GM21515 (cell line): ENCODE measurements around the gene KIF18A.

Source experiments
- ATAC-seq: cut with Tn5 transposase; IDR thresholded peaks from one replicate; pipeline ENCODE4 v1.9.1; 2021; ENCODE audit not compliant: unreplicated experiment

Gene KIF18A

DNA sequence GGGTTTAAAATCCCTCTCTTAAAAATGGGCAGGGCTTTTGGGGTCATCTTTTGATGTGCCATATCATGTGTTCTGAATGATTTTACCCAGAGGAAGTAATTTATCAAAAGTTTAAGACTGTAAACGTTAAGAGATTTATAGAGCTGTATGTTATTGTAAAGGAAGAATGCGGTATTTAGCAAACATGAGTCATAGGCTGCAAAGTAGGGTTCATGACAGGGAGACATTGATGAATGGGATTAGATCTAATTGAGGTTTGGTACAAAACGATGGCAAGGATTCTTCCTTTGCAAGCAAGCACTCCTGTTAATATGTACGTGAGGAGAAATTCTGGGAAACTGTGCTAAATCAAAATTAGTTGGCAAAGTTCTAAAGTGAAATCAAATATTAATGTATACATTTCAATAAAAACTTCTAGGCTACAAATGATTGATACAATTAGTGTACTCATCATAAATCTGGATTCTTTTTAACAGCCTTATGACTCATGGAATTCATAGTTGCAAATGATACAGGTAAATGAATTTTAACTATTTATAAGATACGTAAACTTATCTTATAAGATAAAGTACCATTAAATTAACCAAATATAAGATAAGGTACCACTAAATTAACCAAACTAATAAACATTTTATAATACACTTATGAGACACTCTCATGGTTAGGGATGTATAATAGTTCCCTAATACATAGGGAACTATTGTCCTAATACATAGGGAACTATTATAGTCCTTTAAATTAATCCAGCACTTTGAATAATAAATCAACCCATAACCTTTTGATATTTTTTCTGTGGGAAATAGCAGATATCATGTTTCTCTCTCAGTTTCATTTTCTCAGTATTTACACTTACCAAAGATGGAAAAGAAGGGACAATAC is 58.4 kb downstream of the KIF18A start:
- no peak for ATAC-seq

DNA sequence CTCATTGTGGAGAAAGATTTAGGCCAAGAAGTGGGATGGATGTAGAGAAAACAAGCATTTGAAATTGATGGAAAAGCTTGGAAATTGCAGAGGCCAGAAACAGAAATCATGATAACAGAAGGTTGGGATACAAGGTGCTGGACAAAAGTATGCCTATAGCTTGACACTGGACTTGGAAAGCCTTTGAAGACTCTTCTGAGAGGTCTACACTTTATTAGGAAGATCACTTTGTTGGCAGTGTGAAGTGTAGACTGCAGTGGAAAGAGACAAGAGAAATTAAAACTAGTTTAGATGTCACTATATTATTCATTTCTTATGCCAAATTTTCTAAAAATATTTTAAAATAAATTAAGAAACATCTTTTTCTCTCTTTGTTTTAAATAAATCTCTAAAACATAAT is 59.1 kb downstream of the KIF18A start:
- no peak for ATAC-seq

- ATAC-seq, result no peak
Observed at GRCh38 chr11:28043930-28044709, 63.8 kb downstream of the KIF18A start.

DNA sequence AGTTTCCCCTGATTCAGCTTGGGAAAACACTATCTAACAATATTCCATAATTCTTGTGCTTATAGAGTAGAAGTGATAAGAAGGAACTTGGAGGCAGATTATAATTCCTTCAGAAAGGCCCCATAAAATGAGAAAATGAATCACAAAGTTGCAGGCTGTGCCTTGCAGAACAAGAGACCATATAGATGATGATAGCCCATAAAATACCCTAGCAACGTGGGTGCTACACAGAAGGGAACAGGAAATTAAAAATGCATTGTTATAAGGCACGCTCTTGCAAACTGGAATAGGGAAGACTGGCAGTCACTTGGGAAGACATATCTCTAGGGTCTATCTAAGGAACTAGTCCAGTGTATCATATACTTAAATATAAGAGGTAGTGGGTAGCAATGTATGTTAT is 67.6 kb downstream of the KIF18A start:
- no peak for ATAC-seq

GRCh38 chr11:28038775-28039174 is 69.2 kb downstream of the KIF18A start:
- no peak for ATAC-seq

DNA sequence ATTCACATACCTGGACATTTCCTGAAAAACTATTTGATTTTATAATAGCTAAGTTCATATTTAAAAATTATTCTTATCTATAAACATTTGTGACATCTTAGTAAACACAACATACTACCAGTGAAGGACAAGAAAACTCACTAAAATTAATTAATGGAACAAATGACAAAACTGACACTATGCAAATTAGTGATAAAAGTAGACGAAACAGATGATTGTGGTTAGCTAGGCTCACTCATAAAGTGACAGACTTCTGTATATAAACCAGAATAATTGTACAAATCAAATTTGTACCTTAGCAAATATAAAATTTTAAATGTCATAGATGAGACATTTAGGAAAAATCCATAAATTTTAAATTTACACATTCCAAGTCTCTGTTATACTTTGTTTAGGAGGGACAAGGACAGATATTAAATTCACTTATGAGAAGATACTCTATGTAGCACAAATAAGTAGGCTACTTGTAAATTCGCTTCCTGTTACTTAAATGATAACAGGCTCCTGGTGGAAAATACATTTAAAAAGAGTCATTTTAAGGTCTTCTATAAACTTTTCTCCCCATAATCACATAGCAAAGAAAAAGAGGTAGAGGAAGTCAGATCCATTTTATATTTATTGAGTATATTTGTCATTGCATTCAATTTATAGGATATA is 81.2 kb downstream of the KIF18A start:
- no peak for ATAC-seq

- ATAC-seq, result no peak
Observed at GRCh38 chr11:28017816-28018215, 90.1 kb downstream of the KIF18A start.

- ATAC-seq, result no peak
Observed at GRCh38 chr11:28011813-28012212, 96.1 kb downstream of the KIF18A start.

- ATAC-seq, result no peak
Observed at GRCh38 chr11:28009996-28010395, 98.0 kb downstream of the KIF18A start.

DNA sequence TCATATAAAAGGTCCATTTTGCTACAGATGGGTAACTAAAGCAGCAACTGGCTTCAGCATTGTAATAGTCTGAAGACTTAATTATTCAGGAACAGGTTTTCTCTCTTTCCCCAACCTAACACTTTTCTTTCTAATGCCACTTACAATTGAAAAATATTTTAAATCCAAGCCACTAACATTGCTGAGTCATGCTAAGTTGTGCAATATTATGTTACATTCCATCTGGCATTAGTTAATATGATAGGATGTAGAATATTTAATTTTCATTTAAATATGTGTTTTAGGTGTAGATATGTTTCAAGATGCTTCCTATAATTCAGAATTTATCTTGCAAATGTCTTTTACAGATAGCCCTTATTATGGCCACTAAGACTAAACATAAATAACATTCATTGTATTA is 98.6 kb downstream of the KIF18A start:
- ATAC-seq, result no peak

- ATAC-seq, result no peak
Observed at GRCh38 chr11:28003615-28004014, 104.3 kb downstream of the KIF18A start.

DNA sequence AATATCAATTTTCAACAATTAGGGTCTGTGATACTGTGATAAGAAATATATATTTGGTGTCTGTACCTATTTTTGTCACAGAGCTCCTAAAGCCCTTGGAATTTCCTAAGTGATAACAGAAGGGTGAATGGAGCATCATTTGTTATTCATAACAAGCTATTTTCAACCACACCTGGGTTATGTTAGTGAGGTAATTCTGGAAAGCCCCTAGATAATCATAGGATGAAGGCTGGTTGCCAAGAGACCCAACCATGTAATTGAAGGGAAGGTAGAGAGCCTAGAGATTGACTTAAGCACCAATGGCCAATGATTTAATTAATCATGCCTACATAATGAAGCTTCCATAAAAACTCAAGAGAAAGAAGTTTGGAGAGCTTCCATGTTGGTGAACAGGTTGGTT is 109.4 kb downstream of the KIF18A start:
- no peak for ATAC-seq

DNA sequence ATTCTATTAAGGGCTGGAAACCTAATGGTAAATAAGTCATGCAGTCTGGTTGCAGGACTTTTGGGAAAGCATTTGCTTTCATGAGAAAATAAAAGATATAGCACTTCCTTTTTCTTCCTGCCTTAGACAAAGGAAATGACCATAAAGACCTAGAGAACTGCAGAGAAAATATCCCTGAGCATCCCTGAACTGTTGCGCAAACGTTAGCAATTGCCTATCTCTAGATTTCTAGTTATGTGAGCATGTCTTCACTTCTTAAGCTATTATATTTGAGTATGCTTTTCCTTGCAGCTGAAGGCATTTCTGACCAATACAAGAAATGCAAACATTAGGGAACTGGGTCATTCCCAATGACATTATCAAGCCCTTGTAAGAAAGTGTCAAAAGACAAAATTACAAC is 110.6 kb downstream of the KIF18A start:
- no peak for ATAC-seq

- no peak for ATAC-seq
Observed at GRCh38 chr11:27996066-27996465, 111.9 kb downstream of the KIF18A start.

GRCh38 chr11:27995083-27995482 is 112.9 kb downstream of the KIF18A start:
- no peak for ATAC-seq

- ATAC-seq, result no peak
Observed at GRCh38 chr11:27991736-27992135, 116.2 kb downstream of the KIF18A start.

DNA sequence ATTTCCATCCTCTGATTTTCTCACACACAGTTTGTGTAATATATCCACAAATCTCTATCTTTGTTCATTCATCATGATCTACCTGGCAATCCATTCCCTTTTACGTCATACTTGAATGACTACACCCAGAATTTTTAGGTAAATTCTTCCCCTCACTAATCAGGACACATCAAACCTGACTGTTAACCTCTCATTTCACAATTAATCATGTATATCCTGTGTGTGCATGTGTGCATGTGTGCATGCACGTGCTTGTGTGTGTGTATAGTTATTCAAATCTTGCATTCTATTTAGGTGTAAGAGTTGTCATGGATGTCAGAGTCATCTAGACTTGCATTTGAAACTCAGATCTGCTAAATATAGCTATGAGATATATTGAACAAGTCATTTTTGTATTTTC is 130.4 kb downstream of the KIF18A start:
- no peak for ATAC-seq

GRCh38 chr11:27977031-27977430 is 130.9 kb downstream of the KIF18A start:
- ATAC-seq, result no peak

DNA sequence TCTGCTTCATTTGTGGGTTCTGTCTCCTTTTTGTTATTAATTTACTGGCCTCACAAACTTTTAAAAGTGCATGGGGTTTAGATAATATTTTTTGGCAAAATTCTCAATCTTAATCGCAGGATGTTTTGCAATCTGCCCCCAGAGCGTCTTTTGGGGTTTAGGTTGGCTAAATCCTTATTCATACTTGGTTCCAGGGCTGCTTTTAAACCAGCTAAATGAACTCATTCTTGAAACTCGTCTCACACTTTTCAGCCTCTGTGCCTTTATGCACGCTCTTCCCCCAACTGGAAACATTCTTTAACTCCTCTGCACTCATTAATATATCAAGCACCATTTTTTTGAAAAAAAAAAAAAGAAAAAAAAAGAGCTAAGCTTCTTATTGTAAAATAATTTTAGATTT is 131.7 kb downstream of the KIF18A start:
- no peak for ATAC-seq

GRCh38 chr11:27973851-27974536 is 134.0 kb downstream of the KIF18A start:
- ATAC-seq, result no peak

DNA sequence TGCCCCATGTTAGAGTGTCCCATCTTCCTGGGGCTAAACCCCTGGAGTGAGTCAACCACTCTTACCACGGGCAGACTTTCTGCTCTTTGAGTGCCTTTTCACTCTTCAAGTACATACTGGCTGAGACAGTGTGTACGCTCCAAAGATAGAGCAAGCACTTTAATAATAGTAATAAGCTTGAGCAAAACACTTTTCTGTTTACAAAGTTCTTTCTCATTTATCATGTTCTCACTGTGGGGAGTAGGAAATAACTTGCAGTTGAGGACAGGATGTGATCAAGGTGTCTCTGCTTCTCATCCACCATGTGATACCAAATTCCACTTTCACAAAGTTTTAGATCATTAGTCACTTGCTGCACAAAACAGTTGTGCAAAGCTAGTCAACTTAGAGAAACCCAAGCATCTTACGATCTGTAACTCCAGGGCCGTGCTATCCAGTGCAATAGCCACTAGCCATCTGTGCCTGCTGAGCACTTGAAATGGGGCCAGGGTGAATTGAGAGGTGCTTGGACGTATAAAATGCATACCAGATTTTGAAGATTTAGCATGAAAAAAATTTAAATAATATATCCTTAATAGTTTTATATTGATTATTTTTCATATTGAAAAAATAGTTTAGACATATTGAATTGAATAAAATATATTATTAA is 135.3 kb downstream of the KIF18A start:
- ATAC-seq, result no peak
